ENCODE results near the gene SMCR8. TPM values are rescaled to one million over a fixed set of nuclear protein-coding genes. Genes with fewer than 3 reads are reported as not detected.

Gene SMCR8
- total RNA-seq (ENCODE audit: low replicate concordance) = 10.6 and 11.6 TPM in 2 replicates

GRCh38 chr17:18314731-18315561 is at the start of gene SMCR8, which contains the start of gene TOP3A:
TSS of gene SMCR8 (plus strand) at chr17:18315293. CDS start at chr17:18315790, 497 bp downstream.
TSS of gene TOP3A (minus strand) at chr17:18314994. CDS start at chr17:18314778, 216 bp downstream.

GRCh38 chr17:18363101-18364049 is 48.3 kb downstream of the SMCR8 start, which contains the start of gene SHMT1:
TSS of gene SHMT1 (minus strand) at chr17:18363550. CDS start at chr17:18355981, 7,569 bp downstream.

Other genes starting within 250 kb of the SMCR8 start
- 31.0 and 35.0 TPM in 2 replicates for gene DRG2, start 227.3 kb upstream of the SMCR8 start, total RNA-seq (ENCODE audit: low replicate concordance)
- 0.53 and 1.6 TPM in 2 replicates for gene MYO15A, start 206.5 kb upstream of the SMCR8 start, total RNA-seq (ENCODE audit: low replicate concordance)
- 99.0 and 115 TPM in 2 replicates for gene ALKBH5, start 131.5 kb upstream of the SMCR8 start, total RNA-seq (ENCODE audit: low replicate concordance)
- 33.6 and 36.9 TPM in 2 replicates for gene LLGL1, start 89.7 kb upstream of the SMCR8 start, total RNA-seq (ENCODE audit: low replicate concordance)
- 357 and 597 TPM in 2 replicates for gene FLII, start 56.6 kb upstream of the SMCR8 start, total RNA-seq (ENCODE audit: low replicate concordance)
- 12.4 and 14.9 TPM in 2 replicates for gene MIEF2, start 54.6 kb upstream of the SMCR8 start, total RNA-seq (ENCODE audit: low replicate concordance)
- gene TOP3A, start 299 bp upstream of the SMCR8 start, total RNA-seq (ENCODE audit: low replicate concordance) = 12.9 and 15.2 TPM in 2 replicates
- 3.9 and 12.6 TPM in 2 replicates for gene SHMT1, start 48.3 kb downstream of the SMCR8 start, total RNA-seq (ENCODE audit: low replicate concordance)
- gene EVPLL, start 62.5 kb downstream of the SMCR8 start, total RNA-seq (ENCODE audit: low replicate concordance) = not detected in 2 replicates
- gene LGALS9C, start 161.5 kb downstream of the SMCR8 start, total RNA-seq (ENCODE audit: low replicate concordance) = not detected in 2 replicates

Data from smooth muscle cell of the coronary artery (primary cell).